ENCODE data around the gene BANP. TPM values are rescaled to one million over a fixed set of nuclear protein-coding genes. Genes with fewer than 3 reads are reported as not detected.
"Not testable (repeated sequence)": the region's sequence is repeated elsewhere in the genome, so short reads cannot be mapped to it uniquely, and the experiment has no call there.

BANP gene
- total and polyA plus RNA-seq, 2 experiments from 2014 or later: 14.8 TPM

- H3K9ac ChIP-seq: no peak overlapping the region
- H3K79me2 ChIP-seq (ENCODE audit: insufficient read depth): no peaks in the 10 kb centered on the region
- H3K4me2 ChIP-seq (ENCODE audit: unreplicated experiment): no peak overlapping the region
- H2AFZ ChIP-seq: no peak overlapping the region; the same call in 1 of the 2 replicates
- no peaks in the 10 kb centered on the region for H4K20me1 ChIP-seq (ENCODE audit: insufficient read depth)
- no peaks in the 10 kb centered on the region for H3K9me2 ChIP-seq (ENCODE audit: insufficient read depth)
- no peaks in the 10 kb centered on the region for H3F3A ChIP-seq (ENCODE audit: insufficient read depth)
- no peak for DNase-seq
- no peaks in the 10 kb centered on the region for H3K36me3 ChIP-seq (ENCODE audit: low read depth)
- H3K4me3 ChIP-seq: no peak overlapping the region
- H3K27ac ChIP-seq: no peak overlapping the region
- H3K4me1 ChIP-seq (ENCODE audit: insufficient read depth): no peaks in the 10 kb centered on the region
- in situ Hi-C loops (cut with MboI): no loop called here
- no peaks in the 10 kb centered on the region for H3K27me3 ChIP-seq (replicated peaks; ENCODE audit: insufficient read depth)
- no peak for TF ChIP-seq EZH2 (IDR thresholded peaks at IDR 0.05; ENCODE audit: insufficient read depth, poor library complexity, severe bottlenecking)
- TF ChIP-seq EZH2phosphoT487 (IDR thresholded peaks at IDR 0.05; ENCODE audit: insufficient read depth, low read depth): no peak
- WGBS, 2 experiments (ENCODE audit: low coverage in 1 of 2, low lambda C conversion rate in 2 of 2, missing lambda C conversion rate in 2 of 2): 33 to 35% methylated on average over 7 of the region's 7 CpGs
- H3K9me3 ChIP-seq (ENCODE audit: low read depth): no peaks in the 10 kb centered on the region
Measured at GRCh38 chr16:87929986-87930385, 21.2 kb upstream of the BANP start.

DNA sequence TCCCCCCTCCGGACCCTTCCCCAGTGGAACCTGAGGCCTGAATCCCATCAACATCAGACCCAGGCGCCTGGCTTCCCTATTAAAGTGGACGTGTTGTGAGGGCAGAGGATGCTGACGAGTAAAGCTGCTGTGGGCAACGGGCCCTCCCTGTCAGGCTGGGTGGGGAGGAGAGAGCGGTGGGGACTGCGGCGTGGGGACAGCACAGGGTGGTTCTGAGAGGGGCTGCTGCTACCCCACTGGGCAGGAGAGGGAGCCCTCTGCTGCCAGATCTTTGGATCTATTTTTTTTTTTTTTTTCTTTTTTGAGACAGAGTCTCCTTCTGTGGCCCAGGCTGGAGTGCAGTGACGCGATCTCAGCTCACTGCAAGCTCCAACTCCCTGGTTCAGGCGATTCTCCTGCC lies 20.8 kb upstream of the BANP start:
- no peak overlapping the region for H3K4me2 ChIP-seq (ENCODE audit: unreplicated experiment)
- no peaks in the 10 kb centered on the region for H3K4me1 ChIP-seq (ENCODE audit: insufficient read depth)
- no peak overlapping the region for H3K9ac ChIP-seq
- H3K27me3 ChIP-seq (replicated peaks; ENCODE audit: insufficient read depth): no peaks in the 10 kb centered on the region
- in situ Hi-C loops (cut with MboI): no loop called here
- H2AFZ ChIP-seq: no peak overlapping the region; the same call in 1 of the 2 replicates
- TF ChIP-seq EZH2phosphoT487 (IDR thresholded peaks at IDR 0.05; ENCODE audit: insufficient read depth, low read depth) (no peak), EZH2 (IDR thresholded peaks at IDR 0.05; ENCODE audit: insufficient read depth, poor library complexity, severe bottlenecking) (no peak)
- WGBS, 2 experiments (ENCODE audit: low coverage in 1 of 2, low lambda C conversion rate in 2 of 2, missing lambda C conversion rate in 2 of 2): 44 to 50% methylated on average over 11 of the region's 11 CpGs
- no peak overlapping the region for H3K4me3 ChIP-seq
- no peaks in the 10 kb centered on the region for H3K9me2 ChIP-seq (ENCODE audit: insufficient read depth)
- H3K9me3 ChIP-seq (ENCODE audit: low read depth): no peaks in the 10 kb centered on the region
- peak; percentile 36 for DNase-seq
- no peak overlapping the region for H3K27ac ChIP-seq
- no peaks in the 10 kb centered on the region for H3K36me3 ChIP-seq (ENCODE audit: low read depth)
- H4K20me1 ChIP-seq (ENCODE audit: insufficient read depth): no peaks in the 10 kb centered on the region
- H3F3A ChIP-seq (ENCODE audit: insufficient read depth): no peaks in the 10 kb centered on the region
- no peaks in the 10 kb centered on the region for H3K79me2 ChIP-seq (ENCODE audit: insufficient read depth)

DNA sequence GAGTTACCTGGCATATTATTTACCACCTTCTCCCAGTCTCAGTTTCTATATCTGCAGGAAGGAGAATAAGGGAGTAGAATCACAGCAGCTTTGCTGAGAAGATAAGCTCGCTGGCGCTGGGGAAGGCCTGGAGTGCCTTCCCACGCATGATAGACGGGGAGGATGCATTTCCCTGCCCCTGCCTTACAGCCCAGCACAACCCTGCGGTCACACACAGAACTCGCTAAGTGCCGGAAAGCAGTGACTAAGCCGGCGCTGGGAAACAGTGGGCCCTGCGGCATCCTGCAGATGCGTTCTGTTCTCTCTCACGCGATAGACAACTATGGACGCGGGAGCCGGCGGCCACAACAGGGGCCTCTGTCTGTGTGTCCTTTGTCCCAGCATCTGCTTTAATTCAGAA lies 19.7 kb upstream of the BANP start:
- no peaks in the 10 kb centered on the region for H3K4me1 ChIP-seq (ENCODE audit: insufficient read depth)
- H3K79me2 ChIP-seq (ENCODE audit: insufficient read depth): no peaks in the 10 kb centered on the region
- no peaks in the 10 kb centered on the region for H3K27me3 ChIP-seq (replicated peaks; ENCODE audit: insufficient read depth)
- no peaks in the 10 kb centered on the region for H4K20me1 ChIP-seq (ENCODE audit: insufficient read depth)
- no peaks in the 10 kb centered on the region for H3K9me2 ChIP-seq (ENCODE audit: insufficient read depth)
- DNase-seq: no peak
- H3K9ac ChIP-seq: no peak overlapping the region
- no peaks in the 10 kb centered on the region for H3F3A ChIP-seq (ENCODE audit: insufficient read depth)
- no peaks in the 10 kb centered on the region for H3K36me3 ChIP-seq (ENCODE audit: low read depth)
- no peak for TF ChIP-seq EZH2phosphoT487 (IDR thresholded peaks at IDR 0.05; ENCODE audit: insufficient read depth, low read depth)
- TF ChIP-seq EZH2 (IDR thresholded peaks at IDR 0.05; ENCODE audit: insufficient read depth, poor library complexity, severe bottlenecking): no peak
- 92 to 94% methylated on average over 17 of the region's 17 CpGs for WGBS, 2 experiments (ENCODE audit: low coverage in 1 of 2, low lambda C conversion rate in 2 of 2, missing lambda C conversion rate in 2 of 2)
- in situ Hi-C loops (cut with MboI): no loop called here
- no peaks in the 10 kb centered on the region for H3K9me3 ChIP-seq (ENCODE audit: low read depth)
- H3K4me2 ChIP-seq (ENCODE audit: unreplicated experiment): no peak overlapping the region
- H3K4me3 ChIP-seq: no peak overlapping the region
- H3K27ac ChIP-seq: no peak overlapping the region
- H2AFZ ChIP-seq: no peak overlapping the region

DNA sequence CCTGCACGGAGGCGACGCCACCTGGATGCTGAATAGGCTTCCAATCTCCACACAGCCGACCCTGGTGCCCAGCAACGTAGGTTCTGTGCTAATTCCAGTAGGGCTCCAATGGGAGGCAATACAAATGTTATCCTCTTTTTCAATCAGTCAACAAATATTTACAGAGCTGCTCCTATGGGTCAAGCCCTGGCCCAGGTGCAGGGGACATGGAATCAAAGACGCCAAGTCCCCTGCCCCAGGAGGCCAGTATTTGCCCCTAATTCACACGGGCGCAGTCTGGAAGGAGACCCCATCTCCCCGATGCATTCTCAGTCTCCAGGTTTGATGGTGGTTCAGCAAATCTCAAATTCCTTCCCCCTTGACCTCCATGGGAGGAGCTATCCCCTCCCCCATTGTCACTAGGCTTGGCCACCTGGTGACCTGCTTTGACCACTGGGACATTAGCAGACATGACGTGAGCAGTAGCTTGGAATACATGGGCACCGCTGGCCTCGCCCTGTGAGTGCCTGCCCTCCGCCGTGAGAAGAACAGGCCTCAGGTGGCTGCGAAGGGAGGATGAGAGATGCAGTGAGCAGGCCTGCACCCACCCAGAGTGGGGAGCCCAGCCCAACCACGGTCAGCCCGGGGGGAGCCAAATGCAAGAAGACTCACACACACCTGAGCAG lies 18.6 kb upstream of the BANP start:
- in situ Hi-C loops (cut with MboI); H3K9me2 ChIP-seq (ENCODE audit: insufficient read depth); H3F3A ChIP-seq (ENCODE audit: insufficient read depth); DNase-seq; H3K4me3 ChIP-seq; H3K4me1 ChIP-seq (ENCODE audit: insufficient read depth); H3K27me3 ChIP-seq (replicated peaks; ENCODE audit: insufficient read depth); H3K9ac ChIP-seq; H3K9me3 ChIP-seq (ENCODE audit: low read depth); H3K4me2 ChIP-seq (ENCODE audit: unreplicated experiment); H3K36me3 ChIP-seq (ENCODE audit: low read depth); H2AFZ ChIP-seq; H3K79me2 ChIP-seq (ENCODE audit: insufficient read depth); H3K27ac ChIP-seq; H4K20me1 ChIP-seq (ENCODE audit: insufficient read depth): not testable (repeated sequence)
- WGBS, 2 experiments (ENCODE audit: low coverage in 1 of 2, low lambda C conversion rate in 2 of 2, missing lambda C conversion rate in 2 of 2): 82 to 83% methylated on average over 12 to 14 of the region's 17 CpGs

DNA sequence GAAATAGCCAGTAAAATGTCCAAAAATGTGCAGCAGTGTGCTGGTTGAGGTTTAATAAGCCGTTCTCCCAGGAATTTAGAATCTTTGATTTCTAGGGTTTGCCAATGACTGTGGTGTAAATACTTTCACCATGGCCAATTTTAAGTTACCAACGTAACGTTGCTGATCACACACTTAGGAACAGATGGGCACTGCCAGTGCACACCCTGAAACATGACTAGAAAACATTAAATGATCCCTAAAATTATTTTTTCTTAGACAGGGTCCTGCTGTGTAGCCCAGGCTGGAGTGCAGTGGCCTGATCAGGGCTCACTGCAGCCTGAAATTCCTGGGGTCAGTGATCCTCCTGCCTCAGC lies 18.1 kb upstream of the BANP start:
- H3K27me3 ChIP-seq (replicated peaks; ENCODE audit: insufficient read depth): no peaks in the 10 kb centered on the region
- no peak overlapping the region for H3K4me3 ChIP-seq
- no peak for DNase-seq
- TF ChIP-seq EZH2 (IDR thresholded peaks at IDR 0.05; ENCODE audit: insufficient read depth, poor library complexity, severe bottlenecking) (no peak), EZH2phosphoT487 (IDR thresholded peaks at IDR 0.05; ENCODE audit: insufficient read depth, low read depth) (no peak)
- no peak overlapping the region for H3K4me2 ChIP-seq (ENCODE audit: unreplicated experiment)
- H3K27ac ChIP-seq: no peak overlapping the region
- H3K36me3 ChIP-seq (ENCODE audit: low read depth): no peaks in the 10 kb centered on the region
- H3F3A ChIP-seq (ENCODE audit: insufficient read depth): no peaks in the 10 kb centered on the region
- in situ Hi-C loops (cut with MboI): no loop called here
- no peak overlapping the region for H2AFZ ChIP-seq
- H3K79me2 ChIP-seq (ENCODE audit: insufficient read depth): no peaks in the 10 kb centered on the region
- no peaks in the 10 kb centered on the region for H3K4me1 ChIP-seq (ENCODE audit: insufficient read depth)
- WGBS, 2 experiments (ENCODE audit: low coverage in 1 of 2, low lambda C conversion rate in 2 of 2, missing lambda C conversion rate in 2 of 2): 84 to 85% methylated on average over 3 of the region's 3 CpGs
- H3K9ac ChIP-seq: no peak overlapping the region
- no peaks in the 10 kb centered on the region for H4K20me1 ChIP-seq (ENCODE audit: insufficient read depth)
- H3K9me3 ChIP-seq (ENCODE audit: low read depth): no peaks in the 10 kb centered on the region
- no peaks in the 10 kb centered on the region for H3K9me2 ChIP-seq (ENCODE audit: insufficient read depth)

DNA sequence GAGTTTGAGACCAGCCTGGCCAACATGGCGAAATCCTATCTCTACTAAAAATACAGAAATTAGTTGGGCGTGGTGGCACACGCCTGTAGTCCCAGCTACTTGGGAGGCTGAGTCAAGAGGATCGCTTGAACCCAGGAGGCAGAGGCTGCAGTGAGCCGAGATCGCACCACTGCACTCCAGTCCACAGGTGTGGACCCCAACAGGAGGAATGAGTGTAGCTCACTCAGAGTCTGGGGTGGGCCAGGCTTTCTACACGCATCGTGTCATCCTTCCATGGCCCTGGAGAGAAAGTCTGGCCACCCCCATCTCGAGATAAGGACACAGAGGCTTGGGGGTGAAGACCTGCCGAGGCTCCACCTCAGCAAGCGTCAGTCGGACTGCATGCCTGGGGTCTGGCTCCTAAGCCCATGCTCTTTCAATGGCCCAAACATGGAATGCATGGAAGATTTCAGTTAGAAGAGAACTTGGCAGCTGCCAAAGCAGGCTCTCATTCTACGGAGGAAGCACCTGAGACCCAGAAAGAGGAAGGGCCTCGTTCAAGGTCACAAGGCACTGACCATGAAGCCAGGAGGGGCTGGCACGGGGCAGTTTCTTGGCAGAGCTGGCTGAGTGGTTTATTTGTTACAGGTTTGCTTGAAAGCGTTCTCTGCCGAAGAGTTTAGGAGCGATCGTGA lies 16.3 kb upstream of the BANP start:
- H3K27me3 ChIP-seq (replicated peaks; ENCODE audit: insufficient read depth); H3K36me3 ChIP-seq (ENCODE audit: low read depth); H3K4me1 ChIP-seq (ENCODE audit: insufficient read depth); H3K27ac ChIP-seq; H2AFZ ChIP-seq; H3K9me2 ChIP-seq (ENCODE audit: insufficient read depth); H3K9me3 ChIP-seq (ENCODE audit: low read depth); H3K4me3 ChIP-seq; in situ Hi-C loops (cut with MboI); H3K9ac ChIP-seq; H4K20me1 ChIP-seq (ENCODE audit: insufficient read depth); H3K4me2 ChIP-seq (ENCODE audit: unreplicated experiment); DNase-seq; H3K79me2 ChIP-seq (ENCODE audit: insufficient read depth); H3F3A ChIP-seq (ENCODE audit: insufficient read depth): not testable (repeated sequence)
- 77% methylated on average over 19 of the region's 19 CpGs for WGBS, 2 experiments (ENCODE audit: low coverage in 1 of 2, low lambda C conversion rate in 2 of 2, missing lambda C conversion rate in 2 of 2)

- H3K9ac ChIP-seq; H3K79me2 ChIP-seq (ENCODE audit: insufficient read depth); H3K4me2 ChIP-seq (ENCODE audit: unreplicated experiment); H3K9me2 ChIP-seq (ENCODE audit: insufficient read depth); H2AFZ ChIP-seq; H3K9me3 ChIP-seq (ENCODE audit: low read depth); in situ Hi-C loops (cut with MboI); H3K36me3 ChIP-seq (ENCODE audit: low read depth); DNase-seq; H3K4me3 ChIP-seq; H3K27ac ChIP-seq; H3F3A ChIP-seq (ENCODE audit: insufficient read depth); H3K4me1 ChIP-seq (ENCODE audit: insufficient read depth); H3K27me3 ChIP-seq (replicated peaks; ENCODE audit: insufficient read depth); H4K20me1 ChIP-seq (ENCODE audit: insufficient read depth): not testable (repeated sequence)
- 76 to 81% methylated on average over 12 to 14 of the region's 14 CpGs for WGBS, 2 experiments (ENCODE audit: low coverage in 1 of 2, low lambda C conversion rate in 2 of 2, missing lambda C conversion rate in 2 of 2)
Measured at GRCh38 chr16:87936016-87936374, 15.2 kb upstream of the BANP start.

Data from GM23248 (cell line).